Fibroblast of skin of back (primary cell): ENCODE measurements around the gene NLRX1. TPM values are rescaled to one million over a fixed set of nuclear protein-coding genes. Genes with fewer than 3 reads are reported as not detected.
"Not testable (repeated sequence)": the region's sequence is repeated elsewhere in the genome, so short reads cannot be mapped to it uniquely, and the experiment has no call there.

ENCODE experiments used
- DNase-seq: peaks from one replicate; pipeline ENCODE4 v3.0.0-alpha.2; 2013
- polyA plus RNA-seq, 2 experiments: library from polyadenylated mRNA; unstranded; fragments of 120-200 nt; gene quantifications; one replicate each; pipeline ENCODE4 v1.2.1, GENCODE V29; 2013; ENCODE audit not compliant: insufficient read length in 2 of 2

The NLRX1 gene, protein sequence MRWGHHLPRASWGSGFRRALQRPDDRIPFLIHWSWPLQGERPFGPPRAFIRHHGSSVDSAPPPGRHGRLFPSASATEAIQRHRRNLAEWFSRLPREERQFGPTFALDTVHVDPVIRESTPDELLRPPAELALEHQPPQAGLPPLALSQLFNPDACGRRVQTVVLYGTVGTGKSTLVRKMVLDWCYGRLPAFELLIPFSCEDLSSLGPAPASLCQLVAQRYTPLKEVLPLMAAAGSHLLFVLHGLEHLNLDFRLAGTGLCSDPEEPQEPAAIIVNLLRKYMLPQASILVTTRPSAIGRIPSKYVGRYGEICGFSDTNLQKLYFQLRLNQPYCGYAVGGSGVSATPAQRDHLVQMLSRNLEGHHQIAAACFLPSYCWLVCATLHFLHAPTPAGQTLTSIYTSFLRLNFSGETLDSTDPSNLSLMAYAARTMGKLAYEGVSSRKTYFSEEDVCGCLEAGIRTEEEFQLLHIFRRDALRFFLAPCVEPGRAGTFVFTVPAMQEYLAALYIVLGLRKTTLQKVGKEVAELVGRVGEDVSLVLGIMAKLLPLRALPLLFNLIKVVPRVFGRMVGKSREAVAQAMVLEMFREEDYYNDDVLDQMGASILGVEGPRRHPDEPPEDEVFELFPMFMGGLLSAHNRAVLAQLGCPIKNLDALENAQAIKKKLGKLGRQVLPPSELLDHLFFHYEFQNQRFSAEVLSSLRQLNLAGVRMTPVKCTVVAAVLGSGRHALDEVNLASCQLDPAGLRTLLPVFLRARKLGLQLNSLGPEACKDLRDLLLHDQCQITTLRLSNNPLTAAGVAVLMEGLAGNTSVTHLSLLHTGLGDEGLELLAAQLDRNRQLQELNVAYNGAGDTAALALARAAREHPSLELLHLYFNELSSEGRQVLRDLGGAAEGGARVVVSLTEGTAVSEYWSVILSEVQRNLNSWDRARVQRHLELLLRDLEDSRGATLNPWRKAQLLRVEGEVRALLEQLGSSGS
- polyA plus RNA-seq (2013, experiment 1 of 2; ENCODE audit: insufficient read length) = 13.2 TPM
- polyA plus RNA-seq (2013, experiment 2 of 2; ENCODE audit: insufficient read length) = 15.4 TPM

DNA sequence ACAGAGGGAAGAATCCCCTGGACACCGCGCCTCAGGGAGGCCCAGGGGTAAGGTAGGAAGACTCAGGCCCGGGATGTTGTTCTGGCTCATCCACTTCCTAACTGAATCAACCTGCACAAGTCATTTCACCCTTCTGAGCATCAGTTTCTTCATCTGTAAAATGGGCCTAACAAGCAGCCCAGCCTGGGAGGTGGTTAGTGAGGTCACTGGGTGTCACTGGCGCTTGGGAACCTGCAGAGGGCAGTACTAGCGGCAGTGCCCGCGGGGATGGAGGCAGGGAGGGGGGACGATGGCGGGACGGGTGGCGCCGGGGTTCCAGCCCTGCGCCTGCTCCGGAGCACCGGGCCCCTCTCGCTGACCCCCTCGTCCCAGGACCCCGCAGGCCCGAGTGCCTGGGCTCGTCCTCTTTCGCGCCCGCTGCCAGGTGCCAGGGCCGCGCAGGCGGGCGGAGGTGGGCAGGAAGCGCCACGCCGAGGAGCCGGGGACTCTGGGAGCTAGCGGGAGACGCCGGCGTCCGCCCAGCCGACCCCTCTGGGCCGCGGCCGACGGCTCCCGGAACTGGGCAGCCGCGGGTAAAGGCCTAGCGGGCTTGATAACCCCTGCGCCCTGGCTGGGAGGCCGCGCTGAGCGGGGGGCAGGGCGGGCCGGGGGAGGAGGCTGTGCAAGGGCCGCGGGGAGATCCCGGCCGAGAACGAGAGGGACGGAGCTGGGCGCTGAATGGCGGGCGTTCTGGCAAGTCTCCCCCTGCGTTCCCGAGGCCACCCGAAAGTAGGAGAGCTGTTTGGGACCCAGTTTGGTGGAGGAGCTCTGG is at the start of gene NLRX1:
TSS of gene NLRX1 (plus strand) at position 255 of the 811 bp plus-strand sequence. CDS start 2,679 bp downstream, outside the sequence.
- DNase-seq = peak; percentile 85

DNA sequence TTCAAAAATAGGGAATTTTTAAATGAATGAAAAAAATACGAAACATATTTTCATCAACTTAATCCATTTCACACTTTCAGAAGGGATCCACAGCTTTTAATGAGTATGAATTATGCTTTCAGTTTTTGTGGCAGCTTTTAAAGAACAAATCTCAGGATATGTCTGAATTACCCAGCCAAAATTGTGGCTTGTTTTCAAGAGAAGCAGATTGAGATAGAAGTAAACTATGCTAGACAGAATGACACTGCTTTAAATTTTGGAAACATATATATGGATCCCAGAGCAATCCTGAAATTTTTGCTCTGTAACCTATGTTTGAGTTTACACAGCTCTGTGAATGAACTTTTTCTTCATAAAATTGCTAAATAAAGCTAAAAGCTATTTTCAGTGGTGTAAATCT is 49.6 kb upstream of the NLRX1 start:
- DNase-seq = no peak

DNA sequence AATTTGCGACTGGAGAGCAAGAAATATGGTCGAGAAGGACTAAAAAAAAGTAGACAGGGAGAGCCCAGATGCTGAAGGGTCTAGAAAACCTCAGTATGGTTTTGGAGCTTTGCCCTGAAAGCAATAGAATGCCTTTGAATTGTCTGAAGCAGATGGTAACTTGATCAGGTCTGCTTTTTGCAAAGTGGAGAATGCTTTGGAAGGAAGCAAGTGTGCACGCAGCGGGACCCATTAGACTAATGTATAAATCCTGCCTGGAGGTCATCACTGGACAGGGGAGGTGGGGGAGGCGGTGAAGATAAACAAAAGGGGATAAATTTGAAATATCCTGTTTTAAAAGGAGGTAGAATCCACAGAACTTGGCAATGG is 47.9 kb upstream of the NLRX1 start:
- no peak for DNase-seq

DNA sequence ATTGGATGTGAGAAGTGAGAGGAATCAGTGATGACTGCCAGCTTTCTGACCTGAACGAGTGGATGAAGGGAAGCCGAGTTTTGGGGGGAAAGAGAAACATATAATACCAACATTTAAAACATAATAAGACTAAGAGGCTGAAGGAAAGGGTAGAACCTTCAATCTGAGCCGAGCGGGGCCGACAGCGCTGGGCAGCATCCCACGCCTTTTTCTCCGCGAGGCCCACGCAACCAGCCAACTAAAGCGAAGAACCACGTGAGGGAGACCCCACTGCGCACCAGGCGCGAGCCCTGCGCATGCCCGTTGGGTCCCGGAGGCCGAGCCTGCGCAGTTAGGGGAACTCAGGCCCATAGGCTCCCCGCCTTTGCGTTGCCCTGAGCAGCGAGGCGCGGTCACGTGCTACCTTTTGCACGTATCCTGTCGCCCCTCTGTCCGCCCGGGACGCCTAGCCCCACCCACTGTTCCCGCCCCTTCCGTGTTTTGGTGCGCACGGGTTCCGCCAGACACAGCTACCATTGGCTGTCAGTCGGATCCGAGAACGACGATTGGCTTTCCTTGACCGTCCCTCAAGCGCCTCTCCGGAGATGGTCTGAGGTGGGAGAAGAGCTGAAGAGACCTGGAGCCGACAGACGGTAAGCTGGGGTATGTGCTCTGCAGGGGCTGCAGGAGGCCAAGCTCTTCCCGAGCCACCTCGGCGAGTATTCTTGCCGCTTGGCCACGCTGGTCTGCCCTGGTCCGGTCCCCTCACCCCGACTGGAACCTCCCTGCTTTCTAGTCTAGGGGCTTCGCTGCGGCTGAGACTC is 47.3 kb upstream of the NLRX1 start, which contains the start of gene HINFP:
TSS of gene HINFP (plus strand) at position 573 of the 803 bp plus-strand sequence. CDS start 5,365 bp downstream, outside the sequence.
- DNase-seq = peak; percentile 99

DNA sequence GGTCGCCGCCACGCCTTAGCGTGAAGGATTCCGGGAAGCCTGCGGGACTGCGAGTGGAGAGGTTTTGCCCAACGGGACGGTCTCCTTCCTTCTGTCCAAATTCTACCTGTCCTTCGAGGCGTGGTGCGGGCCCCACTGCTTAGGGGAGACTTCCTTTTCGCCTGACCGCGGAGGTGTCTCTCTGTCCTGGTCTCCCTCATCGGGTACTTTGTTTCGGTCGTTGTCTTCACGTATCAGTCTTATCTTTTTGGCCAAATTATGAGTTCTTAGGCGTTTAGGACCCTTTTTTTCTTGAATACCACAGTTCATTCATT is 46.8 kb upstream of the NLRX1 start:
- no peak for DNase-seq

DNA sequence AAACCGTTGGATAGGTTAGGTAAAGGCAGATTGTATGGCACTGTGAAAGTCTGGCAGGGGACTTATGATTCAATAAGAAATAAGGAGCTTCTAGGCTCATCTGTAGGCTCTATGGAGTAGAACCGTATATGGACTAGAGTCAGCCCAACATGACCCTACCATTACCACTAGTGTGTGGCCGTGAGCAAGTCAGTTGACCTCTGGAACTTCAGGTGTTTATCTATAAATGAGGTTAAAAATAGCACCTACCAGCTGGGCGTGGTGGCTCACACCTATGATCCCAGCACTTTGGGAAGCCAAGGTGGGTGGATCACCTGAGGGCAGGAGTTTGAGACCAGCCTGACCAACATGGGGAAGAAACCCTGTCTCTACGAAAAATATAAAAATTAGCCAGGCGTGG is 42.7 kb upstream of the NLRX1 start:
- DNase-seq = no peak

DNA sequence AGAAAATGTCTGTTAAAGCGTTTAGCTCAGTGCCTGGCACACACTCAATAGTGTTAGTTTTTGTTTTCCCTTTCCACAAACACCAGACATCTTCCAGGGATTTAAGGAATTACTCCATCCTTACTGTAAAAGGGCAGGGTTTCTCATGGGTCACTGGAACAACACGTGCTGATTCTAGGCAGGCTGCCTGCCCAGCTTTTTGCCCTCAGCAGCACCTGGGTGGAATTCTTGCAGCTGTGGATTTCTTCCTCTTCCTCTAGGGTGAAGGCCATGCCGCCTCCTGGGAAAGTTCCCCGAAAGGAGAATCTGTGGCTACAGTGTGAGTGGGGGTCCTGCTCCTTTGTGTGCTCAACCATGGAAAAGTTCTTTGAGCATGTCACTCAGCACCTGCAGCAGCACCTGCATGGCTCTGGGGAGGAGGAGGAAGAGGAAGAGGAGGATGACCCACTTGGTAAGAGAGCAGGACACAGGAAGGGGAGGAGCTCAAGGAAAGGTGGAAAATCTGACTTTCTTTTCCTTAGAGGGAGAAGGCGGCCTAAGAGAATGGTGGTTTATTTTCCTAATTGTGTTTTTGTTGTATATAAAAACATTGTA is 41.8 kb upstream of the NLRX1 start:
- no peak for DNase-seq

DNA sequence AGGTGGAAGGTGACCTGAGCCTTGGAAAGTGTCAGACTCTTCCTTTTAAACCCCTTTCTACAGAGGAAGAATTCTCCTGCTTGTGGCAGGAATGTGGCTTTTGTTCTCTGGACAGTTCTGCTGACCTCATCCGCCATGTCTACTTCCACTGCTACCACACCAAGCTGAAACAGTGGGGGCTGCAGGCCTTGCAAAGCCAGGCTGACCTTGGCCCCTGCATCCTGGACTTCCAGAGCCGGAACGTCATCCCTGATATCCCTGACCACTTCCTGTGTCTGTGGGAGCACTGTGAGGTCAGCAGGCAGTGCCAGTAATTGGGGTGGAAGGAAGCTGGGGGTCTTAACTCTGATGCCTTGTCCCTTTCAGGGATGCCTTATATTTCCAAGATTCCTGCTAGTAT is 37.9 kb upstream of the NLRX1 start:
- DNase-seq = no peak

DNA sequence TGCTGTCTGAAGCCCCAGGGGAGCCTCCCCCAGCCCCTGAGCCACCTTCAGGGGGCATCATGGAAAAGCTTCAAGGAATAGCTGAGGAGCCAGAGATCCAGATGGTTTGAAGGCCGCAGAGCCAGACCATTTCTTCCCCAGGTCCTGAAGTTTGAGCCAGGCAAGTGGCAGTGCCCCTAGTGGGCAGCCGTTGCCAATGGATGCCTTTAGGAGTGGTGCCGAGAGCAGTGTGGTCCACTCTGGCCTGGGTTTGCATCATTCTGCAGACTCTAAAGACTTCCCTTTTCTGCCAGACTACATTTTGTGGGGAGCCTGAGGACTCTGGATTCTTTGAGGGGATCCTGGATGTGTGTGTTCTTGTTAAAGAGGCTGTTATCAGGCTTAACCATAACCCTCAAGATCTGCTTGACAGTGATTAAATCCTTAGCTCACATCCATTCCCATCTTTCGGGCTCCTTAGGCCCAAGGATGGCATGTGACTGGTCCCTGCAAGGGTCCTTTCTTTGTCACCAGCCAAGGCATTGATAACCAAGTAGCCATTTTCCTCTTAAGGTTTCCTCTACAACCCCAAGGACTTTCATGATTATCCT is 34.0 kb upstream of the NLRX1 start:
- DNase-seq = peak; percentile 4

DNA sequence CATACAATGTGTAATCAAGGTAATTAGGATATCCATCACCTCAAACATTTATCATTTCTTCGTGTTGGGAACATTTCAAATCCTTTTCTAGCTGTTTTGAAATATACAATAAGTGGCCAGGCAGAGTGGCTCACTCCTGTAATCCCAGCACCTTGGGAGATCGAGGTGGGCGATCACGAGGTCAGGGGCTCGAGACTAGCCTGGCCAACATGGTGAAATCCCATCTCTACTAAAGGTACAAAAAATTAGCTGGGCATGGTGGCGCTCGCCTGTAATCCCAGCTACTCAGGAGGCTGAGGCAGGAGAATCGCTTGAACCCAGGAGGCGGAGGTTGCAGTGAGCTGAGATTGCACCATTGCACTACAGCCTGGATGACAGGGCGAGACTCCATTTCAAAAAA is 29.2 kb upstream of the NLRX1 start:
- DNase-seq = not testable (repeated sequence)

DNA sequence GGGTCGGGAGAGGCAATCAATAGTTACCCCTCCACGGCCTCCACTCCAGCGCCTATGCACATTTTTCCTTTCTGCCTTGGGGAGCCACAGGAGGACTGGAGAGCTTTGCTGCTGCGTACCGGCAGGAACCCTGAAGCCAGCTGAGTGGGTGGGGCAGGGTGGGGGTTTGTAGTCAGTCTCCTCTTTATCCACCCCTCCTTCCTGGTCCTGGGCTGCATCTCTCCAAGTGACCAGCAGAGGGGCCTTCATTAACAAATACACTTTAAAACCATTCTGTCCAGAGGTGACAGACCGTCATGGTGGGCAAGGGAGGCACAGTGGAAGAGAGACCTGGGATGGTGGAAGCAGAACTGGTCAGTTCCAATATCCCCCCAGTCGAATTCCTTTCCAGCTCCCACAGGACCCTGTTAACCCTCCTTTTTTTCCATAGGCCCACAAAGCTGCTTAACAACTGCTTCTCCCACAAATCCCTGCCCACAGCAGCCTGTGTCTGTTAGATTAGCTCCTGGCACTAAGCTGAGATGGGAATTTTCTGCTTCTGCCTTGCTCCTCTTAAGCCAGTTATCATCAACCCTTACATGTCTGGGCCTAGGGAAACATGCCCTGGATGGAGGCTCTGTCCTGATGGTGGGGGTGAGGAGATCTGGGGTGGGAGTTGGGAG is 23.6 kb upstream of the NLRX1 start:
- peak; percentile 77 for DNase-seq

DNA sequence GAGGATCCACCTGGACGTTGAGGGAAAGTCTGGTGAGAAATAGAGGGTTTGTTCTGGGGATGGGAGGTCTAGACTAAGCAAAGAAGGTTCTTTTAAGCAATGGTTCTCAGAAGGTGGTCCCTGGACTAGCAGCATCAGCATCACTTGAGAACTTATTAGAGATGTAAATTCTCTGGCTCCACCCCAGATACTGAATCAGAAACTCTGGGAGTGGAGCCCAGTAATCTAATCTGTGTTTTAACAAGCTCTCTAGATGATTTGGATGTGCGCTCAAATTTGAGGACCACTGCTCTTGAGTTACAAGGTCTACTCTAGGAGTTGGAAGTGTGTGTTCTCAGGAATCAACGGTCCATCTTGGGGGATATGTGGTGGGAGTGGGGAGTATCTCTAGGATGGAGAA is 23.0 kb upstream of the NLRX1 start:
- DNase-seq = no peak

DNA sequence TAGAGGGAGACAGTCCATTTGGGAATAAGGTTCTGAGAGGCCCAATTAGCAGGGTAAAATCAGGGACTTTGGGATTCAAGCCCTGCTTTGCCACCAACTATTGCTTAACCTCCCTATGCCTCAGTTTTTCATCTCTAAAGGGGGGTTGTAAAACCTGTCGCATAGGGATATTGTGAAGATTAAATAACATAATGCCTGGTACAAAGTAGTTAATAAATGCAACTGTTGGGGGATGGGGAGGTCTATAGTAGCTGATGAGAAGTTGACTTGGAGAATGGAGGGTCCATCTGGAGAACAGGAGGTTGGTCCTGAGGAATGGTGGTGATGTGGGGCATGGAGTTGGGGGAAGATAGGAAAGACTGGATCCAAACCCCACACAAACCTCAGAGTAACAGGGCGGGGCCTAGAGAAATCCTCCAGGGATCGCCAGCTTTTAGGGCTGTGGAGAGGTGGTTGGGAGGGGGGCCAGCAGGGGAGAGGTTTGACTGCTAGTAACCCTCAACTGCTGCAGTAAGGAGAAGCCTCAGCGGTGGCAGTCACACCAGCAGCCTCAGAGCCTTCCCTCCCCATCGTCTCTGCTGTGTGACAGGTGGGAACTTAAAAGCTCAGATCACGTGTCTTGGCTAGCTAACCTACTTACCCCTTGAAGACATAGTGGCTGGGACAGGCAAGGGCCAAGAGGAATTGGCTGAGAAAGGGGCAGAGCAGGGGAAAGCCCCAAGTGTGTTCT is 20.8 kb upstream of the NLRX1 start:
- DNase-seq = no peak

DNA sequence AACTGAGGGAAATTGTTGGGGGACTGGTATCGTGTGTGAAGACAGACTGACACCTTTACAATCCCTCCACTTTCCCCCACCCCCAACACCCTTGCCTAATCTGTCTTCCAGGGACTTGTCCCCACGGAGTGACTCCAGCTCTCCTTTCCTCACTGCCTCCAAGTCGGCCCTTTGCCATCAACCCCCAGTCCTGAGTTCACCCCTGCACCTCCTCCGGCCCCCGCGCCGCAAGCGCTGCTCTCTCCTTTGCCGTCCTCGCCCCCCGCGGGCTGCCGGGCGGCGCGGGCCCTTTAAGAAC is 19.9 kb upstream of the NLRX1 start:
- DNase-seq = no peak

DNA sequence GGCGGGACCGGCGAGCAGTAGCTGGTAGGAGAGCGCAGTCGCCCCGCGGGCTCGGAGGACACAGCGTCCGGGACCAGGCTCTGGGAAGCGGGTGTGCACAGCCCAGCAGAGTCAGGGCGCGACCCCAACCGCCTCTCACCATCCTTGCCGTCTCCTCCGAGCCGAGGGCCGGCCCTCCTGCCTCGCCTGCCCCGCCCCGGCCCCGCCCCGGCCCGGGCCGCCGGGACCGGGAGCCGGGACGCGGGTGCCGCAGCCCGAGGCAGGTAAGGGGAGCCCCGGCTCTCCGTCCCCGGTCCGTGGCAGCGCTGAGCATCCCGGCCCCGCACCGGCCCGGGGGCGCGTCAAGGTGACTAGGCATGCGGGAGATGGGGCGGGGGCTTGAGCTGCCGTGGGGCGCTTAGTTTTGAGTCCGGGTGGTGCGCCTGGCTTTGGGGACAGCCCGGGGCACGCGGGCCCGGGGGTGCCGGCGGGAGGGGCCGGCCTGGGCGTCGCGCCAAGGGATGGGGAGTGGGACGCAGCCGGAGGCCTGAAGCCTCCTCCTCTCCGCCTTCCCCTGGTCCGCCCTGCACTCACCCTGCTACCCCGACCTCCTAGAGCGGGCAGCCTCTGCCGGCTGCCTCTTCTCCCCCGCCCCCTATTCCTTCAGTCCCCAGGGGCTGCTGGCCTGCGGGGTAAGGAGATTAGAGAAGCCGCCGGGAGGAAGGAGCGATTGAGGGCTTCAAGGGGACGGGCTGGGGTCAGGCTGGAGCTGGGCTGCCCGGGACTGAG is 19.3 kb upstream of the NLRX1 start, which contains the start of gene ABCG4:
TSS of gene ABCG4 (plus strand) at position 35 of the 768 bp plus-strand sequence. CDS start 914 bp downstream, outside the sequence.
- peak; percentile 22 for DNase-seq

DNA sequence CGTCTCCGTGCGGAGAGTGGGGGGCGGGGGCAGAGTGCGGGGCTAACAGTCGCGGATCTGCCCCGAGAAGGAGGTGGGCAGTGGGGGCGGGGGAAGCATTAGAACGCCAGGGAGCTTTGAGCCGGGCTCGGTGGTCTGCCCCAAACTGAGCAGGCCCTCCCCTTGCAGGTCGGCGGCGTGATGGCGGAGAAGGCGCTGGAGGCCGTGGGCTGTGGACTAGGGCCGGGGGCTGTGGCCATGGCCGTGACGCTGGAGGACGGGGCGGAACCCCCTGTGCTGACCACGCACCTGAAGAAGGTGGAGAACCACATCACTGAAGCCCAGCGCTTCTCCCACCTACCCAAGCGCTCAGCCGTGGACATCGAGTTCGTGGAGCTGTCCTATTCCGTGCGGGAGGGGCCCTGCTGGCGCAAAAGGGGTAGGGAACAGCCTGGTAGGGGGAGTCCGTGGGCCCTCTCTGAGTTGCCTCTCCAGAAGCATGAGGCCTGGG is 18.7 kb upstream of the NLRX1 start:
- no peak for DNase-seq

DNA sequence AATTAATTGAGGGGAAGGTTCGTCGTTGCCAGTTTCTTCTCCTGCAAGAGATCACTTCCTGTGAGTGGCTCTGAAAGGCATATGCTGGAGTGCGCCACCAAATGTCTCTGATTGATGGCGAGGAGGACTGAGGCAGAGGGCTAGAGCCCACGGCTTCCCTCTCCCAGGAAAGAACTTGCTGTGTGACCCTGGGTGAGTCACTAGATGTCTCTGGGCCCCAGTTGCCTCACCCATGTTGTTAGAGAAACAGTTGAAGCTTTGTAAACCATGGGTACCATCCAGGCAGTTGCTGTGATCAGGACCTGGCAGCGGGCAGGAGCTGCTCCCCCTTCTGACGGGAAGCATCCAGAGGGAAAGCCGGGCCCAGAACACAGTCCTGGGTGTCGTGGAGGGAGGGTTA is 16.5 kb upstream of the NLRX1 start:
- DNase-seq = no peak

DNA sequence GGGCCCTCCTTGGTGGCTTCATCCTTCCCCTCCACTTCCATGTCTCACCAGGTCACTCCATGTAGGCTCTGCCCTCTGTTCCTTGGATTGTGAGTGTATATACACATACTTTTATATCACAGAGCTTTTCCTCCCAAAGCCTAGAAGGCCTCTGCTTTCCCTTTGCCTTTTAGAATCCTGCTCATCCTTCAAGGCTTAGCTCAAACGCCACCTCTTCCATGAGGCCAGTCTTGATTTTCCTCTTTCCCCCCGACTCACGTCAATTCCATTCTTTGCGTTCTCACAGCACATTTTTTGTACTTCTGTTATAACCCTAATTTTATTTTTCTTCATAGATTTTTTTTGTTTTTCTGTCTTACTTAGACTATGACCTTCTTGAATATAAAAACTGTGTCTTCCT is 15.9 kb upstream of the NLRX1 start:
- DNase-seq = no peak
